Measurements from ENCODE around the gene GRHL1.

The GRHL1 gene

DNA sequence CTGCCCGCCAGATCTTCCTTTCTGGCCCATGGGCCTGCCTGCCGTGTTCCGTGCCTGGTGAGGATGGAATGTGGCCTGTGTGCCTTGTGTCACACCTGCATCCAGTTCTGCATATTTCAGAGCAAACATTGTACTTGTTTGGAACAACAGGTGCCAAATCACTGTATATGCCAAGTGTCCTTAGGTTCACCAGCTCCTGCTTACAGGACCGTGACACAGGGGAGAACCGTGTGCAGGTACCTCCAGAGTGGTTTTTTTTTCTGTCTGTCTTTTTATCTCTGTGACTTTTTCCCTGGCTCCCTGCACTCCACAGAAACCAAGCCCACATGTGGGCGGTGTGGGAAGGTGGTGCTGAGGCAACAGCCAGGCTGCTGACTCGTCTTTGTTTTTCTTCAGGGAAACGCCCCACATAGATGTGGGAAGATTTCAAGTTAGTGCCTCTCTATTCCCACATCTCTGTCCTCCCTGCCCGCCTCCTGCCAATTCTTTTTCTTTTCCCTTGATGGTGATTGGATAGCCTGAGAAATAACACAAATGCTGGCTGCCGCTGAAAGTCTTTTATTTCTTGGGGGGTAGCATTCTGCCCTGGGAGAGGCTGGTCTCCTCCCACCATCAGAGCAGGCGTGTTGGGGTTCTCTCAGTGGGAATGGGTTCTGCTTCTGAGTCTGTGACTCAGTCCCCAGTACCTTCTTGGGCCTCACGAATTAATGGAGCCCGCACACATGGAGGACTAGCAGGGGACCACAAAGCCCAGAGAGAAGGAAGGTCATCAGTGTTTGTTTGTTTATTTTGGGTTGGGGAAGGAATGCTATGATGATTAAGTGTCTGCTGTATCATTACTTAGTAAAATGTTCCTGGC is 21.4 kb downstream of the GRHL1 start:
- DNase-seq, result no peak

DNA sequence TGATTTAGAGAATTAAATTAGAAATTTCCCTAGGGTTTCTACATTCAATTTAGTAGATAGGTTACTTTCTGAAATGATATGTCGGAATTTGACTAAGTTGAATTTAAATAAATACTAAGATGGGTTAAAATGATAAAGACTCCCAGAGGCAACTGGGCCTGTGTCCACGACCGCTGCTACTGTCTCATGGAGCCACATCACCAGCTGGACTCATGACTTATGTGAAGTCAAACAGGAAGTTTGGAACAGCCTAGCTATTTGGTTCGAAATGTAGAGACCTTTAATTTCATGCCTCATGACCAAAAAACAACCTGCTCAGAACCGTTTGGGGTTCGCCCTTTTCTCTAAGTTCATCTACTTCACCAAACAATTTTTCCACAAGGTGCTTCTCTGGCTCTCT is 22.2 kb downstream of the GRHL1 start:
- no peak for DNase-seq

- DNase-seq, result no peak
These were observed 22.9 kb downstream of the GRHL1 start for GRCh38 chr2:9974343-9974742.

DNA sequence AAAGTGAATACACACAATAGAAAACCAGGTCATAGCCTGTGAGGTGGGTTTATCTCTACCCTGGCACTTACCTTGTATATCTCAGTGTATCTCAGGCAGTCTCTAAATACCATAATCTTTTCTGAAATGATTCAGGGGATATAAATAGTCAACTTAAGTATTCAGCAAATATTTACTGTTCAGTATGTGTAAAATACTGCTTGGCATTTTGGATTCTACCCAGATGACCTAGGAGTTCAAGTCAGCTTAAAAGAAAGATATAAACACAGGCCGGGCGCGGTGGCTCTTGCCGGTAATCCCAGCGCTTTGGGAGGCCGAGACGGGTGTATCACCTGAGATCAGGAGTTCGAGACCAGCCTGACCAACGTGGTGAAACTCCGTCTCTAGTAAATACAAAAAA is 23.8 kb downstream of the GRHL1 start:
- DNase-seq, result no peak

- DNase-seq, result no peak
These were observed 24.4 kb downstream of the GRHL1 start for GRCh38 chr2:9975805-9976447.

DNA sequence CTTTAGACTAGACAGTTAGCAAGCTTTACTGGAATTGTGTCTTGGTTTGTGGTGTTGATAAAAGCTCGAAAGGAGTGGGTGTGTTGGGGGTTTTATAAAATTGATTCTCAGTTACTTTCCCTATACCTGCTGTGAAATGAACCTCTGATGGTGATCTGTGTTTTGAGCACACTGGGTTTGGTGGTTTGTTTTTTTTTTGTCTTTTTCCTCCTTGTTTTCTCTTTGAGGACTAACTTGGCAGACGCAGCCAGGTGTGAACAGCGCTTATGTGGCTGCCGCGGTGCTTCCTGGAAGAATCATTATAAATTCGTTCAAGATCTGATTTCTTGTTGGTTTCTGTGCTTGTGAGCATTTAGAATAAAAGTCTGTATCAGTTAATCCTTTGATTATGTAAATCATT is 28.5 kb downstream of the GRHL1 start:
- DNase-seq, result no peak

GRCh38 chr2:9980520-9980919 is 29.0 kb downstream of the GRHL1 start:
- no peak for DNase-seq

DNA sequence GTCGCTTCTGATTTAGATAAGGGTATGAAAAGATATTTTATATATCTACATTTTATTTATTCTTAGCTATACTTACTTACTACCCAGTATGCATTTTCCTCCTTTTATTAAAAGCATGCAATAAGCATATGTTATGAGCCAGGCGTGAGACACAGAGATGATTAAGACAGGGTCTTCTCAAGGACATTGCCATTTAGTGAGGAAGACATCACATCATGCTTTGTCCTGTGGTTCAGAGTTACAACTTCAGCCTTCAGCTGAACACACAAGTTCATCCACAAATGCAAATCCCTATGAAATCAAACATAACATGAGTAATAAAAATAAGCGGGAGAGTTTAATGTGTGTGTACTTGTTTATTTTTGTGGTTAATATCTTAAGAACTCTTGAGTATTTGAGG is 30.2 kb downstream of the GRHL1 start:
- DNase-seq, result no peak

- DNase-seq, result no peak
These were observed 30.8 kb downstream of the GRHL1 start for GRCh38 chr2:9982248-9982647.

- no peak for DNase-seq
These were observed 31.4 kb downstream of the GRHL1 start for GRCh38 chr2:9982891-9983290.

DNA sequence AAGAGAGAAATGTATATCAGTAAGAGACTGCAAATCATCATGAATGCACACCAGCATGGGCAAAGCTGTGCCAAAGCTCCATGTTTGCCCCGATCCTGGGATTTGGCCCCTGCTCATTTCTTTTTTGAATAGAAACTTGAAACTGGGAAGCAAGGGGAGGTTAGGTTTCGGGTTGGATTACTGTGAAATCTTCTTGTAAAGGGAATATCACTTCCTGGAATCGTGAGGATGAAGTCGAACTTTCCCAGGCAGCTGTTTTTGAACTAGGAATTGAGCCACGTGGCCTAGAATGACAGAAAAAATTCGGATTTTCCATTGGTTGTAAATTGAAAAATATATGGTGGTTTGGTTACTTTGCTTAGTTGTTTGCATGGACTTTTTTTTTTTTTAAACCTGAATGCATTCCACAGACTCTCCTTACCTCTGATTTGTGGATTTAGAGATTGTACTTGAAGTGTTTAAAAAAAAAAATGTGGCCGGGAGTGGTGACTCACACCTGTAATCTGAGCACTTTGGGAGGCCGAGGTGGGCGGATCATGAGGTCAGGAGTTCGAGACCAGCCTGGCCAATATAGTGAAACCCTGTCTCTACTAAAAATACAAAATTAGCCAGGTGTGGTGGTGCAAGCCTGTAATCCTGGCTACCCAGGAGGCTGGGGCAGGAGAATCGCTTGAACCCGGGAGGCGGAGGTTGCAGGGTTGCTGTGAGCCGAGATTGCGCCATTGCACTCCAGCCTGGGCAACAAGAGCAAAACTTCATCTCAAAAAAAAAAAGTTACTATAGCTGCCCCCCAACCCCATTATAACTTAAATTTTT is 32.1 kb downstream of the GRHL1 start:
- no peak for DNase-seq

GRCh38 chr2:9984217-9984739 is 32.8 kb downstream of the GRHL1 start:
- DNase-seq, result no peak

- no peak for DNase-seq
These were observed 33.5 kb downstream of the GRHL1 start for GRCh38 chr2:9984871-9985480.

- DNase-seq, result no peak
These were observed 34.2 kb downstream of the GRHL1 start for GRCh38 chr2:9985531-9986328.

DNA sequence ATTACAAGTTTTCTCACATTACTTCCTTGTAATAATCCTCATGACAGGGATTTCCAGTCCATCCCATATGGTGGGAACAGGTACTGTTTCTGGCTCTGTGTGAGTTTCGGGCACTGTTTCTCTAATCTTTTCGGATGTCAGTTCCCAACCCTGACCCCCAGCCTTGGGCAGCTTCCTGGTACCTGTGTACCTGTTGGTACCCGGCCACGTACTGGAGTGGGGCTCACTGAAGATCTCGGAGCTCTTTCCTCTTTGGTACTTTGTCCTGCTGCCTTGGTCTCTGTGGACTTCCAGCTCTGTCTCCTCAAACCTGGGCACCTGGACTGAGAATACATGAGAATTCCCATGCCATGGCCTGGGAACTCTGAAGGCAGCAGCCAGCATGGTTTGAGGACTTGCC is 36.8 kb downstream of the GRHL1 start:
- DNase-seq, result no peak

DNA sequence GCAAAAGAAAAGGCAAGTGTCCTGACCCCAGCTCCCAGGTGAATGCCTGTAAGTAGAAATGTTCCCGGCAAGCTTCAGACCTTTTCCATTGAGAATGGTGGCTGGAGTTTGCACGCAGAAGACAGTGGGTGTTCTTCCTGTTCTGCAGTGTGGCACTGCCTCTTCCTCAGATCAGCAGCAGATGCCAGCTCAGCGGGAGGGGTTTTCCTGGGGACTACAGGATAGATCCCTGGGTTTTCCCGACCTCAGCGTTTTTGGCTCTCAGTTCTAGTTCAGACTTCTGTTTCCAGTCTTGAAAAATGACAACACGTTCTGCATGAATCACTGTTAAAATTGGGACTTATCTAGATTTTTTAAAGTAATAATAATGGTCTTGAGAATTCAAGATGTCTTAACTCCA is 39.2 kb downstream of the GRHL1 start:
- DNase-seq, result no peak

DNA sequence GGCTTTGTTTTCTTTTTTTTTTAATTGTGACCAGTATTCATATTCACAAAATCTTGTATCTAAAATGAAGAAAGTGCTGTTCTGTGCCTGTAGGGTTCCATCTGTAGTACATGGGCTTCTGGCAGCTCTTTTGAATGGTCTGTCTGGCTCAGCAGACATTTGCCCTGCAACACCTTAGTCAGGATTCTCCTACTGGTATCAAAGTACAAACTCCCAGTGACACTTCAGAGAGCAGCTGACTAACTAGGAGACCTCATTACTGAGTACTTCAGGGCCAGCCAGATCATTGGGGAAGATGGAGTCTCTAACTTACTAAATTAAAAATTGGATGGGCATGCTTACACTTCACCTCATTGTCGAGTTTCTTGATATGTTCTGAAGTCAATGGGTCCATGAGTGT is 39.7 kb downstream of the GRHL1 start:
- no peak for DNase-seq

GRCh38 chr2:9991829-9992273 is 40.4 kb downstream of the GRHL1 start:
- no peak for DNase-seq

DNA sequence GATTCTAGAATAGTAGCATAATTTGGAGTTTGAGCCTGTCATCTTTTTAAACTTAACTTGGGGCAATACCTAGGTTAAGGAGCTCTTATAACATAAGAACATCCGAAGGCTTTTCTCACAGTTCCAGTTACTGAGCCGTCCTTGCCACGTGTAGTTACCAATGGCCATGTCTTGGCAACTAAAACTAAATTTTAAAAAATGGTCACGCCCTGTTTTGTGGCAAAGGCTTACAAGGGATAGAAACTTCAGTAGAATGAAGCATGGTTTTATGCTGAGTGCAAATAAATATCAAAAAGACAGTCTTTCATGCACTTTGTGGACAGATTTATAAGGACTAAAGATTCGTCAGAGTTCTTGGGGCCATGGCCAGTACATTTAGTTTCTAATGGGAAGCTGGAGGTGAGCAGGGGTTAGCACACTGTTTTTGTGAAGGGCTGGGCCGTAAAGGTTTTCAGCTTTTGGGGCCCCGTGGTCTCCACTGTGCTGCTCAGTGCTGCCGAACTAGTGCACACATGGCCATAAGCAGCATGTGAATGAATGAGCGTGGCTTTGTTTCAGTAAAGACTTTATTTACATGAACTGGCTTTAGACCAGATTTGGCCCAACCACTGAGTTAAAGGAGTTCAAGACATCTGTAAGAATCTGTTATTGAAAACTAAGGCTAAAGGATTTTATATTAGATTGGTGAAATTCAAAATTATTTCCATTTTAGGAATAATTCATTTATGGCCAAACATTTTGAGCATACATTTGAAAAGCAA is 41.1 kb downstream of the GRHL1 start:
- DNase-seq, result no peak

DNA sequence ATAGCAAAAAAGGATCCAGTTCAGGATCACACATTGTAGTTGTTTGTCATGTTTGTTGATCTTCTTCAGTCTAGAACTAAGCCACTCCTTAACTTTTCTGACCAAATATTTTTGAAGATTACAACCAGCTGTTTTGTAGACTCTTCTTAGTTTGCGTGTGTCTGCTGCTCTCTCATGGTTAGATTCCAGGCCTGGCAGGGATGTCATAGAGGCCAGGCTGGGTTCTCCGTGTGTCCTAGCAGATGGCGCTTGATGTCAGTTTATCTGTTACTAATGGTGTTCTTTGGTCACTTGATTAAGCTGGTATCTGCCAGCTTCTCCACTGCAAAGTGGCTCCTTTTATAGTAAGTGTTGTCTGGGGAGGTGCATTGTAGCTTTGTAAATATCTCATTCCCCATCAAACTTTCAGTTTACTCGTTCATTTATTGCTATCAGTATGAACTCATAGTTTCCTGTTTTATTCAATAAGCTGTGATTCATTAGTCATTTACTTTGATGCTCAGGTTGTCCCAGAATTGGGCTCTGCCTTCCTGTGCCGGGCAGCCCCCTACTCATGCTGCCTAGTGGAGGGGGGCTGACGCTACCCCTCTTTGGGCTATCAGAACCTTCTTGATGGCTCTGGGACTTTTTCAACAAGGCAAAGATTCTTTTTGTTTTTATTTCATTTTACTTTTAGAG is 42.1 kb downstream of the GRHL1 start:
- no peak for DNase-seq

DNA sequence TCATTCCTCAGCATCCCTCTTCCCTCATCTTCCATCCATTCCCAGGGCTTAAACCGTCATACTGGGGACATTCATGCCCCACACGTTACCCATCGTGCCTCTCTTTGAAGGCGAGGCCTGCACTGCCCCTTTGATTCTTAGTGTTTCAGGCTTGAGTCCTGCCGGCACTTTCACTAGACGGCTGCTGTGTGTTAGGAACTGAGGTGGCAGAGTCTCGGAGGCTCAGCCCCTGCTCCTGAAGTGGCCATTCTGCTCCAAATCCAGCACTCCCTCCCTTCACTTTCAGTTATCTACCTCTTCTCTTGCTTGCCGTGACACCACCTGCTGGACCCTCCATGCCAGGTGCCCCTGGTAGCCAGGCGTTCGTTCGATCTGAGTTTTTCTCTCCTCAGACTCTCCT is 43.0 kb downstream of the GRHL1 start:
- DNase-seq, result no peak
